Mesenchymal stem cell (in vitro differentiated cells and primary cell): ENCODE data around the gene PGPEP1.

ENCODE experiments used
- DNase-seq: peaks from one replicate; pipeline ENCODE4 v3.0.0-alpha.2; 2013
- H2AFZ ChIP-seq: one replicate; pipeline ENCODE4 v1.6.1; 2013; ENCODE audit warnings: low read depth, mild to moderate bottlenecking, control low read depth, inconsistent platforms, low read length, moderate library complexity
- H2AK5ac ChIP-seq: 2 replicates; pipeline ENCODE4 v1.6.1; 2013; ENCODE audit warnings: low read length, moderate library complexity, mild to moderate bottlenecking, inconsistent platforms; ENCODE audit not compliant: severe bottlenecking
- H2BK120ac ChIP-seq: one replicate; pipeline ENCODE4 v1.6.1; 2013; ENCODE audit warnings: low read depth, mild to moderate bottlenecking, inconsistent platforms, low read length, moderate library complexity
- H2BK12ac ChIP-seq, 2 experiments: one replicate each; pipeline ENCODE4 v1.6.1; 2013; ENCODE audit warnings: inconsistent platforms in 2 of 2, low read length in 2 of 2, mild to moderate bottlenecking in 2 of 2, moderate library complexity in 2 of 2, control low read depth in 1 of 2
- H2BK15ac ChIP-seq: one replicate; pipeline ENCODE4 v1.6.1; 2013; ENCODE audit warnings: mild to moderate bottlenecking, low read depth, inconsistent platforms; ENCODE audit not compliant: poor library complexity, severe bottlenecking
- H2BK5ac ChIP-seq: 2 replicates; pipeline ENCODE4 v1.6.1; 2013; ENCODE audit warnings: low read depth, mild to moderate bottlenecking, low read length, control low read depth, inconsistent platforms; ENCODE audit not compliant: poor library complexity, severe bottlenecking
- H3K14ac ChIP-seq, 2 experiments: one replicate each; pipeline ENCODE4 v1.6.1; 2013; ENCODE audit warnings: inconsistent platforms in 2 of 2, low read length in 2 of 2, control low read depth in 1 of 2, mild to moderate bottlenecking in 1 of 2, moderate library complexity in 1 of 2
- H3K18ac ChIP-seq, 2 experiments: one replicate each; pipeline ENCODE4 v1.6.1; 2013; ENCODE audit warnings: inconsistent platforms in 2 of 2, low read length in 2 of 2, control low read depth in 1 of 2, low read depth in 1 of 2, mild to moderate bottlenecking in 1 of 2
- H3K23ac ChIP-seq, 2 experiments: one replicate each; pipeline ENCODE4 v1.6.1; 2013; ENCODE audit warnings: inconsistent platforms in 2 of 2, low read length in 2 of 2, mild to moderate bottlenecking in 2 of 2, moderate library complexity in 2 of 2, control low read depth in 1 of 2
- H3K27ac ChIP-seq: 2 replicates; pipeline ENCODE4 v1.5.1; 2013; ENCODE audit warnings: mild to moderate bottlenecking, moderate library complexity, low read length, control low read depth, inconsistent platforms; ENCODE audit not compliant: poor library complexity, severe bottlenecking
- H3K27me3 ChIP-seq, 2 experiments: 2 replicates each; pipeline versions ENCODE4 v1.6.1 to v1.7.0; 2013; ENCODE audit warnings: low read length in 2 of 2, mild to moderate bottlenecking in 2 of 2, moderate library complexity in 2 of 2, control low read depth in 1 of 2, inconsistent platforms in 1 of 2; ENCODE audit not compliant: control insufficient read depth in 1 of 2, insufficient read depth in 1 of 2
- H3K36me3 ChIP-seq, 2 experiments: 2 replicates each; pipeline versions ENCODE4 v1.6.1 to v1.7.0; 2013; ENCODE audit warnings: low read length in 2 of 2, control low read depth in 1 of 2, inconsistent platforms in 1 of 2, low read depth in 1 of 2, mild to moderate bottlenecking in 1 of 2; ENCODE audit not compliant: insufficient read depth in 2 of 2, control insufficient read depth in 1 of 2
- H3K4ac ChIP-seq, 2 experiments: one replicate each; pipeline ENCODE4 v1.6.1; 2013; ENCODE audit warnings: inconsistent platforms in 2 of 2, low read length in 2 of 2, mild to moderate bottlenecking in 2 of 2, moderate library complexity in 2 of 2, control low read depth in 1 of 2, low read depth in 1 of 2
- H3K4me1 ChIP-seq: 2 replicates; pipeline ENCODE4 v1.6.1; 2013; ENCODE audit warnings: low read depth, low read length, control low read depth; ENCODE audit not compliant: control insufficient read depth, insufficient read depth
- H3K4me2 ChIP-seq: 2 replicates; pipeline ENCODE4 v1.6.1; 2013; ENCODE audit warnings: low read length, mild to moderate bottlenecking, inconsistent platforms; ENCODE audit not compliant: poor library complexity, severe bottlenecking
- H3K4me3 ChIP-seq, 2 experiments: 2 replicates each; pipeline versions ENCODE4 v1.5.1 to v1.7.0; 2013; ENCODE audit warnings: low read length in 2 of 2, mild to moderate bottlenecking in 2 of 2, control low read depth in 1 of 2, low read depth in 1 of 2; ENCODE audit not compliant: insufficient read depth in 1 of 2
- H3K79me1 ChIP-seq: replicated peaks from 2 replicates; pipeline ENCODE4 v1.6.1; 2013; ENCODE audit warnings: mild to moderate bottlenecking, control low read depth, low read length, inconsistent platforms; ENCODE audit not compliant: poor library complexity, severe bottlenecking
- H3K9ac ChIP-seq: 2 replicates; pipeline ENCODE4 v1.7.0; 2013; ENCODE audit warnings: mild to moderate bottlenecking, low read length, moderate library complexity
- H3K9me3 ChIP-seq: 2 replicates; pipeline ENCODE4 v1.7.0; 2013; ENCODE audit warnings: mild to moderate bottlenecking, low read length; ENCODE audit not compliant: control insufficient read depth
- H4K8ac ChIP-seq: one replicate; pipeline ENCODE4 v1.6.1; 2013; ENCODE audit warnings: inconsistent platforms, mild to moderate bottlenecking, low read length, moderate library complexity
- H4K91ac ChIP-seq: one replicate; pipeline ENCODE4 v1.6.1; 2013; ENCODE audit warnings: mild to moderate bottlenecking, low read length, inconsistent platforms
- WGBS: methylation state at CpG from one replicate; pipeline ENCODE4 v1.1.7; 2013; ENCODE audit warnings: mixed read lengths; 5-methylcytosine and 5-hydroxymethylcytosine counted together

The PGPEP1 gene

GRCh38 chr19:18397242-18398202 is 57.1 kb downstream of the PGPEP1 start, which contains the start of gene LRRC25:
Gene LRRC25 (minus strand): TSS chr19:18397622. CDS start chr19:18396963, 659 bp downstream.
- no peak within 1 kb of the TSS for H3K4me2 ChIP-seq
- peak within 1 kb of the TSS; percentile 53 to 91 for H2BK12ac ChIP-seq
- peaks cover 21% of the 10 kb centered on the region for H3K4me1 ChIP-seq
- peak within 1 kb of the TSS; percentile 8 for H2AFZ ChIP-seq
- H2BK120ac ChIP-seq, result peak within 1 kb of the TSS; percentile 35
- peaks cover 0 to 19% of the 10 kb centered on the region in 2 experiments for H3K27me3 ChIP-seq
- no peak within 1 kb of the TSS for H3K4me3 ChIP-seq
- H2BK5ac ChIP-seq, result no peak within 1 kb of the TSS
- peak within 1 kb of the TSS; percentile 23 for H2AK5ac ChIP-seq
- no peak for DNase-seq
- H3K36me3 ChIP-seq, result no peaks in the 10 kb centered on the region
- H3K14ac ChIP-seq, result peak within 1 kb of the TSS in 1 of 2 experiments; percentile 26
- H3K9ac ChIP-seq, result no peak within 1 kb of the TSS
- WGBS, result 41% methylated on average over 29 of the region's 33 CpGs
- no peaks in the 10 kb centered on the region for H3K9me3 ChIP-seq
- peak within 1 kb of the TSS; percentile 26 for H2BK15ac ChIP-seq
- no peaks in the 10 kb centered on the region for H3K79me1 ChIP-seq
- peak within 1 kb of the TSS; percentile 91 for H4K91ac ChIP-seq
- H3K18ac ChIP-seq, result peak within 1 kb of the TSS; percentile 5 to 93
- H3K27ac ChIP-seq, result no peak within 1 kb of the TSS
- H3K23ac ChIP-seq, result peak within 1 kb of the TSS in 1 of 2 experiments; percentile 9
- H3K4ac ChIP-seq, result peak within 1 kb of the TSS; percentile 30 to 71
- H4K8ac ChIP-seq, result peak within 1 kb of the TSS; percentile 46

DNA sequence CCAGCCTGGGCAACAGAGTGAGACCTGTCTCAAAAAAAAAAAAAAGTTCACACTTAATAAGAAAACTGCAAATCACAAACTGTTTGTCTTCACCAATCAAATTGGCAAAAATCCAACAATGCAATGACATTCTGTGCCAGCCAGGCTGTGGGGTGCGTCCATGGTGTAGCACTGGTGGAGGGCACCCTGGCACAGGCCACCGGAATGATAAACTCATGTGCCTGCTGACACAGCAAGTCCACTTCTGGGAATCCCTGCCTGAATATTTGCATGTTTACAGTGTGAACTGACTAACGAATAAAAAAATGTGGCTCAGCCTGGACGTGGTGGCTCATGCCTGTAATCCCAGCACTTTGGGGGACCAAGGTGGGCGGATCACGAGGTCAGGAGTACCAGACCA is 58.6 kb downstream of the PGPEP1 start:
- Histone ChIP-seq H4K91ac (no peak overlapping the region), H2AK5ac (no peak overlapping the region), H2BK12ac (peak overlapping the region in 1 of 2 experiments; percentile 66), H3K36me3 (no peaks in the 10 kb centered on the region), H3K14ac (no peak overlapping the region), H4K8ac (peak overlapping the region; percentile 27), H3K79me1 (no peaks in the 10 kb centered on the region), H2BK120ac (no peak overlapping the region), H3K23ac (no peak overlapping the region), H3K9ac (no peak overlapping the region), H3K9me3 (no peaks in the 10 kb centered on the region), H3K27ac (peak overlapping the region; percentile 51), H3K4me1 (peaks cover 33% of the 10 kb centered on the region), H3K4ac (no peak overlapping the region), H2AFZ (no peak overlapping the region), H2BK5ac (no peak overlapping the region), H2BK15ac (no peak overlapping the region), H3K18ac (no peak overlapping the region), H3K4me2 (no peak overlapping the region), H3K4me3 (no peak overlapping the region), H3K27me3 (peaks cover 0 to 19% of the 10 kb centered on the region in 2 experiments)
- 35% methylated on average over 6 of the region's 6 CpGs for WGBS
- peak; percentile 80 for DNase-seq

- Histone ChIP-seq H3K27me3 (peaks cover 0 to 15% of the 10 kb centered on the region in 2 experiments), H3K4ac (peak overlapping the region in 1 of 2 experiments; percentile 59), H4K91ac (peak overlapping the region; percentile 69), H3K36me3 (no peaks in the 10 kb centered on the region), H3K79me1 (no peaks in the 10 kb centered on the region), H3K4me2 (peak overlapping the region; percentile 73), H3K4me3 (no peak overlapping the region), H3K23ac (peak overlapping the region in 1 of 2 experiments; percentile 17), H2BK120ac (peak overlapping the region; percentile 90), H2BK15ac (peak overlapping the region; percentile 73), H2AFZ (no peak overlapping the region), H3K18ac (peak overlapping the region; percentile 47 to 93), H3K4me1 (peaks cover 34% of the 10 kb centered on the region), H3K14ac (no peak overlapping the region), H2BK12ac (peak overlapping the region in 1 of 2 experiments; percentile 75), H4K8ac (peak overlapping the region; percentile 81), H2AK5ac (peak overlapping the region; percentile 96), H3K27ac (peak overlapping the region; percentile 98), H3K9me3 (no peaks in the 10 kb centered on the region), H3K9ac (peak overlapping the region; percentile 40), H2BK5ac (peak overlapping the region; percentile 97)
- 53% methylated on average over 7 of the region's 7 CpGs for WGBS
- peak; percentile 82 for DNase-seq
These were observed 61.2 kb downstream of the PGPEP1 start for GRCh38 chr19:18401580-18402112.
